Suppressor macrophage treated with lipopolysaccharide for 1 hour (primary cell): ENCODE measurements around the gene CMTM3.
A peak's percentile ranks its signal among the peaks of the same experiment; 100 is the strongest.
"Not testable (repeated sequence)": the region's sequence is repeated elsewhere in the genome, so short reads cannot be mapped to it uniquely, and the experiment has no call there.

ENCODE experiments used
- DNase-seq, 3 donors: peaks; one replicate each; pipeline ENCODE4 v3.0.0-alpha.2; 2020 to 2022

The CMTM3 gene

GRCh38 chr16:66610111-66610820 is 5.8 kb downstream of the CMTM3 start:
- no peak for DNase-seq

GRCh38 chr16:66611911-66612310 is 7.4 kb downstream of the CMTM3 start:
- DNase-seq, result not testable (repeated sequence)

- DNase-seq, result no peak
Observed at GRCh38 chr16:66612422-66612821, 7.9 kb downstream of the CMTM3 start.

- no peak for DNase-seq
Observed at GRCh38 chr16:66614161-66614802, 9.8 kb downstream of the CMTM3 start.

GRCh38 chr16:66616169-66616568 is 11.7 kb downstream of the CMTM3 start:
- no peak for DNase-seq

- DNase-seq, result peak in 2 of 3 donors; percentile 24 to 26
Observed at GRCh38 chr16:66616592-66616991, 12.1 kb downstream of the CMTM3 start.

- no peak for DNase-seq
Observed at GRCh38 chr16:66617010-66617434, 12.5 kb downstream of the CMTM3 start.

GRCh38 chr16:66617728-66618127 is 13.2 kb downstream of the CMTM3 start:
- no peak for DNase-seq

- no peak for DNase-seq
Observed at GRCh38 chr16:66618588-66619375, 14.3 kb downstream of the CMTM3 start.

- DNase-seq, result peak in 2 of 3 donors; percentile 30 to 44
Observed at GRCh38 chr16:66619534-66620428, 15.3 kb downstream of the CMTM3 start.

- DNase-seq, result no peak
Observed at GRCh38 chr16:66620429-66620795, 15.9 kb downstream of the CMTM3 start.

- DNase-seq, result no peak
Observed at GRCh38 chr16:66621973-66622372, 17.5 kb downstream of the CMTM3 start.

- DNase-seq, result no peak
Observed at GRCh38 chr16:66622863-66623262, 18.4 kb downstream of the CMTM3 start.

- DNase-seq, result no peak
Observed at GRCh38 chr16:66623755-66624154, 19.3 kb downstream of the CMTM3 start.

- DNase-seq, result not testable (repeated sequence)
Observed at GRCh38 chr16:66627611-66628378, 23.3 kb downstream of the CMTM3 start.

GRCh38 chr16:66629856-66630255 is 25.4 kb downstream of the CMTM3 start:
- DNase-seq, result no peak

- DNase-seq, result not testable (repeated sequence)
Observed at GRCh38 chr16:66630561-66631260, 26.2 kb downstream of the CMTM3 start.

- not testable (repeated sequence) for DNase-seq
Observed at GRCh38 chr16:66631558-66631957, 27.1 kb downstream of the CMTM3 start.

GRCh38 chr16:66634527-66635196 is 30.2 kb downstream of the CMTM3 start:
- DNase-seq, result no peak

- no peak for DNase-seq
Observed at GRCh38 chr16:66635406-66635805, 30.9 kb downstream of the CMTM3 start.

- DNase-seq, result no peak
Observed at GRCh38 chr16:66636199-66636598, 31.7 kb downstream of the CMTM3 start.
